ENCODE measurements around the gene GDAP2. TPM values are rescaled to one million over a fixed set of nuclear protein-coding genes. Genes with fewer than 3 reads are reported as not detected.

The GDAP2 gene
- total RNA-seq = 14.3 and 21.9 TPM in 2 replicates

GRCh38 chr1:117929343-117930172, at the start of gene GDAP2, which contains the start of gene WDR3:
Gene GDAP2 (minus strand): TSS chr1:117929621. CDS start chr1:117920357, 9,264 bp downstream.
Gene WDR3 (plus strand): TSS chr1:117929739. CDS start chr1:117933320, 3,581 bp downstream.

Other genes starting within 250 kb of the GDAP2 start
- 19.8 and 25.0 TPM in 2 replicates for gene WDR3, start 118 bp upstream of the GDAP2 start, total RNA-seq

Measured in subcutaneous preadipocyte (primary cell).